ENCODE measurements around the gene RAB9A. TPM values are rescaled to one million over a fixed set of nuclear protein-coding genes. Genes with fewer than 3 reads are reported as not detected.

The RAB9A gene
- total and polyA plus RNA-seq, 4 donors = 18.2 to 26.2 (median 20.2) TPM

DNA sequence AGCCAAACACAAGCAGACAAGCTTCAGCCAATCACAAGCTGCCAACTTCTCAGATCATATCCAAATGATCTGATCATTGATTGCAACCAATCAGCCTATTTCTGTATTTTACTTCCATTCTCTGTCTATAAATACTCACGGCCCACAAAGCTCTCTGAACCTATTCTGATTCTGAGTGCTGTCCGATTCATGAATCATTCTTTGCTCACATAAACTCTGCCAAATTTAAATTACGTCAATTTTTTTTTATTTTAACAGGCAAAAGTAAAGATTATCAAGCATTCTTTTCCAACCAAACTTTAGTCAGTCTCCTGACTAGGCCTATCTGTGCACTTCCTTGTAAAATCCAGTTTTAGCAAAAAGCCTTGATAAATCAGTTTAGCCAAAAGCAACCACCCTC, 37.8 kb upstream of the RAB9A start:
- no peaks in the 10 kb centered on the region for H3K27me3 ChIP-seq (ENCODE audit: control insufficient read depth in 1 of 2, insufficient read depth in 2 of 2, low read length in 1 of 2)
- no peak overlapping the region for H3K27ac ChIP-seq (ENCODE audit: low read depth in 1 of 2, low read length in 2 of 2)

DNA sequence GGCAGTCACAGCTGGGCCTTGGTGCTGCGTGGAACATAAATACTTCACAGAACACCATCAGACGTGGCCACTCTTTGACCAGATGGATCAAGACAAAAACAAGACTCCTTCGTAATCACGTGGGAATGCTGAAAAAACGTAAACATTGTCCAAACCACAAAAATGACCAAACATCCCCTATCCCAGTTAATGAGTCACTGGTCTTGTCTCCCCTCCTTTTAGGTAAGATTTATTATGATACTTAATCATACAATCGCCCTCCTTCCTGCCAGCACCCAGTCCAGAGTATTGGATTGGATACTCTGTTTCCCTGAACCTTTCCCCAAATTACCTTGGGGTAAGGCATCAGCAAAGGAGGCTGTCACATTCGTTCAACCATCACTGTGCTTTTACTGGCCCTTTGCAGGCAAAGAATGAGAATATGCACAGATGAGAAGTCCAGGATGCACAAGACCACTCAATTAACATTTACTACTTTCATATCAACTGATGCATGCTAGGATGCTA, 36.6 kb upstream of the RAB9A start:
- H3K27me3 ChIP-seq (ENCODE audit: control insufficient read depth in 1 of 2, insufficient read depth in 2 of 2, low read length in 1 of 2) = no peaks in the 10 kb centered on the region
- H3K36me3 ChIP-seq (ENCODE audit: control insufficient read depth in 1 of 2, insufficient read depth in 2 of 2, low read length in 1 of 2) = no peaks in the 10 kb centered on the region
- intact Hi-C loops (cut with DNase I) = loop anchor here in 1 of 2 donors (2.0 to 5.0 kb wide), 2 partner anchors 35 to 376 kb away; partner anchors contain the start of genes GEMIN8 and RAB9A
- peak overlapping the region; percentile 59 to 77 for H3K4me3 ChIP-seq (ENCODE audit: low read length in 2 of 2)
- 11 to 36% methylated on average over 7 of the region's 7 CpGs for WGBS, 2 donors
- H3K27ac ChIP-seq (ENCODE audit: low read depth in 1 of 2, low read length in 2 of 2) = peak overlapping the region in 1 of 2 donors; percentile 91
- DNase-seq (no peak), ATAC-seq (ENCODE audit: low FRiP score) (no peak)
- H3K9me3 ChIP-seq (ENCODE audit: control insufficient read depth, low read length) = no peaks in the 10 kb centered on the region
- peaks cover 0 to 2% of the 10 kb centered on the region in 2 donors for H3K4me1 ChIP-seq (ENCODE audit: control insufficient read depth in 1 of 2, insufficient read depth in 2 of 2, low read length in 2 of 2)

More for the DNA sequence above, 37.8 kb upstream of the RAB9A start:
- intact Hi-C loops (cut with DNase I) = loop anchor here in 1 of 2 donors (5.0 kb wide), 1 partner anchor 36 kb away; the partner anchor contains the start of gene RAB9A
- ATAC-seq (ENCODE audit: low FRiP score) (no peak), DNase-seq (no peak)
- Histone ChIP-seq H3K36me3 (ENCODE audit: control insufficient read depth in 1 of 2, insufficient read depth in 2 of 2, low read length in 1 of 2) (no peaks in the 10 kb centered on the region), H3K4me3 (ENCODE audit: low read length in 2 of 2) (no peak overlapping the region), H3K4me1 (ENCODE audit: control insufficient read depth in 1 of 2, insufficient read depth in 2 of 2, low read length in 2 of 2) (peaks cover 0 to 2% of the 10 kb centered on the region in 2 donors), H3K9me3 (ENCODE audit: control insufficient read depth, low read length) (no peaks in the 10 kb centered on the region)
- WGBS, 2 donors = 16 to 52% methylated on average over 3 of the region's 3 CpGs

DNA sequence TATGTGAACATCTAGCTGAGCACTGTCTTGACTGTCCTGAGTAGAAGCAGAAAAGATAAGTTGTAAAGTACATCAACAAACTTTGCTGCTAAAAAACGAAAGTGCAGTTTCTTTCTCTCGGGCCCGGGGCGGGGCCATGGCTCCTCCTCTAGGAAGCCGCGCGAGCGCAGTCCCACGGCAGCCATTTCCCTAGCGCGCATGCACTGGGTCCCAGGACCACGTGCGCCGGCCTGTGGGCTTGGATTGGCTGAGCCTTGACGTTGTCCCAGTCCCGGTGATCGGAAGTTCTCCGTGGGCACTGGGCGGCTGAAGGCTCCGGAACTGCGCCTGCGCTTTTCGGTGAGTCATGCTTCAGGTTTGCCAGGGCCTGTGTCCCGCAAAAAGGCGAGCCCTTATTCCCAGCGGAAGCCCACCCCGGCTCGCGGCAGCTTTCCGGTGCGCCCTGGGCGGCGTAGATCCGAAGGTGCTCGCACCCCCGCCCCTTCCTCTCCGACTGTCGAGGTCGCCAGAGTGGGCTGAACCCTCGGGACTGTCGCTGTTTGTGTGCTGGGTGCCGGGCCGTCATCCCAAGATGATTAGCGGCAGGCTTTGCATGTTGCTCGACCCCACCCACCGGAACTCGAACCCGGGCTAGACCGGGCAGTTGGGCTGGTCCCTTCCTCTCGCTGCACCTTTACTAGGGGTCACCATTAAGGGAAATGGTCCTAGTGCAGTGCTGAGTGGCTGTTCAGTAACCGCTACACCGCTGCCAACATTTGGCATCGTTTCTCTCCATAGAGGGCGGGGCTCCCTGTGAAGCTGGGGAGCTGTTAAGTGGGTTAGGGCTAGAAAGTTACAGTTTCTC, 35.9 kb upstream of the RAB9A start, which contains the start of gene TCEANC:
Gene TCEANC (plus strand): TSS at position 292 of the 844 bp plus-strand sequence. CDS start 9,368 bp downstream, outside the sequence.
- no peaks in the 10 kb centered on the region for H3K27me3 ChIP-seq (ENCODE audit: control insufficient read depth in 1 of 2, insufficient read depth in 2 of 2, low read length in 1 of 2)
- H3K27ac ChIP-seq (ENCODE audit: low read depth in 1 of 2, low read length in 2 of 2) = peak within 1 kb of the TSS; percentile 32 to 92
- no peaks in the 10 kb centered on the region for H3K9me3 ChIP-seq (ENCODE audit: control insufficient read depth, low read length)
- peak within 1 kb of the TSS; percentile 59 to 77 for H3K4me3 ChIP-seq (ENCODE audit: low read length in 2 of 2)
- DNase-seq (peak; percentile 99), ATAC-seq (ENCODE audit: low FRiP score) (peak; percentile 99)
- intact Hi-C loops (cut with DNase I) = loop anchor here (1.0 to 5.0 kb wide), 3 partner anchors 34 to 376 kb away; partner anchors contain the start of genes GEMIN8 (in 1 of the 2), OFD1 (in 1 of the 2), RAB9A (in 1 of the 2) and TRAPPC2 (in 1 of the 2)
- H3K4me1 ChIP-seq (ENCODE audit: control insufficient read depth in 1 of 2, insufficient read depth in 2 of 2, low read length in 2 of 2) = peaks cover 0 to 2% of the 10 kb centered on the region in 2 donors
- 0 to 1% methylated on average over 54 of the region's 54 CpGs for WGBS, 2 donors
- no peaks in the 10 kb centered on the region for H3K36me3 ChIP-seq (ENCODE audit: control insufficient read depth in 1 of 2, insufficient read depth in 2 of 2, low read length in 1 of 2)

DNA sequence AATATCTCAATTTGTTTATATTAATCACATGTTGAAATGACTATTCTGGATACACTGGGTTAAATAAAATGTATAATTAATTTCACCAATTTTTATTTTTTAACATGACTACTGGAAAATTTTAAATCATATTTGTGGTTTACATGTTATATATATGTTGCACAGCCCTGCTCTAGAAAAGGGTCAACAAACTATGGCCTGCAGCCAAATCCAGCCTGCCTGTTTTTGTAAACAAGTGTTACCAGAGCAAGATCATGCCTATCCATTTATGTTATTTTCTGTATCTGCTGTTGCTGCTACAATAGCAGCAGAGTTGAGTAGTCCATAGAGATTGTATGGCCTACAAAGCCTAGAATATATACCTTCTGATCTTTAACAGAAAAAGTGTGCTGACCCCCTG, 34.8 kb upstream of the RAB9A start:
- H3K27ac ChIP-seq (ENCODE audit: low read depth in 1 of 2, low read length in 2 of 2) = no peak overlapping the region
- H3K9me3 ChIP-seq (ENCODE audit: control insufficient read depth, low read length) = no peaks in the 10 kb centered on the region
- H3K4me1 ChIP-seq (ENCODE audit: control insufficient read depth in 1 of 2, insufficient read depth in 2 of 2, low read length in 2 of 2) = peaks cover 0 to 2% of the 10 kb centered on the region in 2 donors
- ATAC-seq (ENCODE audit: low FRiP score) (no peak), DNase-seq (no peak)
- no peaks in the 10 kb centered on the region for H3K36me3 ChIP-seq (ENCODE audit: control insufficient read depth in 1 of 2, insufficient read depth in 2 of 2, low read length in 1 of 2)
- no peak overlapping the region for H3K4me3 ChIP-seq (ENCODE audit: low read length in 2 of 2)
- intact Hi-C loops (cut with DNase I) = loop anchor here in 1 of 2 donors (5.0 kb wide), 1 partner anchor 33 kb away; the partner anchor contains the start of gene RAB9A
- H3K27me3 ChIP-seq (ENCODE audit: control insufficient read depth in 1 of 2, insufficient read depth in 2 of 2, low read length in 1 of 2) = no peaks in the 10 kb centered on the region

DNA sequence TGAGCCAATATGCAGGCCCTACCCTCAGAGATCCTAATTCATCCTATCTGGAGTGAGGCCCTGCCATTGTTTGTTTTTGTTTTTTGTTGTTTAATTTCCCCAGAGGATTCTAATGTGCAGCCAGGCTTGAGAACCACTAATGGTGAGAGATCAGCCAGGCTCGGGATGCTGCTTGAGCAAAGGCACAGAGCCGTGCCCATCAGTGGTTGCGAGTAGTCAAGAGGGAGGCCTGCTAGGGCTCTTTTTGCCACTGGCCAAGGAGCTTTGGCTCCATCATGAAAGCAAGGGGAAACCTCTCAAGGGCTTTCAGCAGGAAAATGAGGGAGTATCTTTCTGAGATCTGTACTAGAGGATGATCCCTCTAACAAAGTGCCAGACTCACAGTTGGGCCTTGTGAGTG, 33.3 kb upstream of the RAB9A start:
- 84% methylated on average over 3 of the region's 3 CpGs for WGBS, 2 donors
- intact Hi-C loops (cut with DNase I) = loop anchor here (5.0 kb wide), 2 partner anchors 92 to 242 kb away; no protein-coding TSS in a partner anchor
- ATAC-seq (ENCODE audit: low FRiP score) = no peak

DNA sequence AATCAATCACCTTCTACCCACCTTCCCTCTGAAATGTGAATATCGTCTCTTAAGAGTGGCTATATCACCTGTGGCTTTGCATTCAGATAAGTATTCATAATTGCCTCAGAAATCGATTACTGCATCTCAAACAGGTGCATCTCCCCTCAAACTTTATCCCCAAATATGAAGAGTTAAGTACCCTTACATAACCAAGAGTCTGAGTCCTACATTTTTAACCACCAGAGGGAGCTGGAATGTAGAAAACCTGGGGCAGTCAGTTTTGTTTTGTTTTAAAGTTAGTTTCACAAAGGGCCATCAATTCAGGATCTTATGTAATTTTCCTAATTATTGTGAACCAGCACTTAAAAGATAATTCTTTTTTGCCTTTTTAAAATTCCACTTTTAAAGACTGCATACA, 30.3 kb upstream of the RAB9A start:
- Histone ChIP-seq H3K4me3 (ENCODE audit: low read length in 2 of 2) (no peak overlapping the region), H3K27me3 (ENCODE audit: control insufficient read depth in 1 of 2, insufficient read depth in 2 of 2, low read length in 1 of 2) (no peaks in the 10 kb centered on the region), H3K4me1 (ENCODE audit: control insufficient read depth in 1 of 2, insufficient read depth in 2 of 2, low read length in 2 of 2) (no peaks in the 10 kb centered on the region), H3K27ac (ENCODE audit: low read depth in 1 of 2, low read length in 2 of 2) (no peak overlapping the region), H3K9me3 (ENCODE audit: control insufficient read depth, low read length) (no peaks in the 10 kb centered on the region), H3K36me3 (ENCODE audit: control insufficient read depth in 1 of 2, insufficient read depth in 2 of 2, low read length in 1 of 2) (peaks cover 0 to 4% of the 10 kb centered on the region in 2 donors)
- DNase-seq (no peak), ATAC-seq (ENCODE audit: low FRiP score) (peak; percentile 75)
- intact Hi-C loops (cut with DNase I) = loop anchor here (2.0 to 5.0 kb wide), 3 partner anchors 89 to 374 kb away; no protein-coding TSS in a partner anchor
- 12 to 18% methylated on average over 2 of the region's 2 CpGs for WGBS, 2 donors

More for the DNA sequence above, 33.3 kb upstream of the RAB9A start:
- Histone ChIP-seq H3K4me1 (ENCODE audit: control insufficient read depth in 1 of 2, insufficient read depth in 2 of 2, low read length in 2 of 2) (no peaks in the 10 kb centered on the region), H3K27me3 (ENCODE audit: control insufficient read depth in 1 of 2, insufficient read depth in 2 of 2, low read length in 1 of 2) (no peaks in the 10 kb centered on the region), H3K9me3 (ENCODE audit: control insufficient read depth, low read length) (no peaks in the 10 kb centered on the region), H3K36me3 (ENCODE audit: control insufficient read depth in 1 of 2, insufficient read depth in 2 of 2, low read length in 1 of 2) (no peaks in the 10 kb centered on the region), H3K27ac (ENCODE audit: low read depth in 1 of 2, low read length in 2 of 2) (no peak overlapping the region), H3K4me3 (ENCODE audit: low read length in 2 of 2) (no peak overlapping the region)
- DNase-seq = no peak

DNA sequence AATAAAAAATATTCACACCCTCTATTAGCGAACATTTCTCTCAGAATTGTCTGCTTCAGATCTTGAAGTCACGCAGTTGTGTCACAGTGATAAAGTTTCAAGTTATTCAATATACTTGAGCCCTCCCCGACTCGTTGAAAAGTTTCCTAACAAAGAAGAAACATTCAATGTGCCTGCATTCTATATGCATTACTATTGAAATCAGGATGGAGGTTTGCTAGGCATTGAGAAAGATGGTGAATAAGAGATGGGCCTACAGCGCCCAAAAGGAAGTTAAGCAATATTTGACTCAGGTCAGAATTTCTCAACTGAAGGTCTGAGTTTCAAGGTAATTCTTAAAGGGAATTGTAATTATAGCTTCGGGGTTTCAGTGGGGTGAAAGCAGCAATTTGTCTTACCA, 29.9 kb upstream of the RAB9A start:
- H3K27ac ChIP-seq (ENCODE audit: low read depth in 1 of 2, low read length in 2 of 2) = no peak overlapping the region
- H3K36me3 ChIP-seq (ENCODE audit: control insufficient read depth in 1 of 2, insufficient read depth in 2 of 2, low read length in 1 of 2) = peaks cover 0 to 4% of the 10 kb centered on the region in 2 donors
- intact Hi-C loops (cut with DNase I) = loop anchor here (2.0 to 5.0 kb wide), 3 partner anchors 88 to 374 kb away; no protein-coding TSS in a partner anchor
- H3K4me1 ChIP-seq (ENCODE audit: control insufficient read depth in 1 of 2, insufficient read depth in 2 of 2, low read length in 2 of 2) = no peaks in the 10 kb centered on the region
- H3K9me3 ChIP-seq (ENCODE audit: control insufficient read depth, low read length) = no peaks in the 10 kb centered on the region
- no peak for DNase-seq
- ATAC-seq (ENCODE audit: low FRiP score) = no peak
- WGBS, 2 donors = 28 to 52% methylated on average over 6 of the region's 6 CpGs
- no peak overlapping the region for H3K4me3 ChIP-seq (ENCODE audit: low read length in 2 of 2)
- no peaks in the 10 kb centered on the region for H3K27me3 ChIP-seq (ENCODE audit: control insufficient read depth in 1 of 2, insufficient read depth in 2 of 2, low read length in 1 of 2)

DNA sequence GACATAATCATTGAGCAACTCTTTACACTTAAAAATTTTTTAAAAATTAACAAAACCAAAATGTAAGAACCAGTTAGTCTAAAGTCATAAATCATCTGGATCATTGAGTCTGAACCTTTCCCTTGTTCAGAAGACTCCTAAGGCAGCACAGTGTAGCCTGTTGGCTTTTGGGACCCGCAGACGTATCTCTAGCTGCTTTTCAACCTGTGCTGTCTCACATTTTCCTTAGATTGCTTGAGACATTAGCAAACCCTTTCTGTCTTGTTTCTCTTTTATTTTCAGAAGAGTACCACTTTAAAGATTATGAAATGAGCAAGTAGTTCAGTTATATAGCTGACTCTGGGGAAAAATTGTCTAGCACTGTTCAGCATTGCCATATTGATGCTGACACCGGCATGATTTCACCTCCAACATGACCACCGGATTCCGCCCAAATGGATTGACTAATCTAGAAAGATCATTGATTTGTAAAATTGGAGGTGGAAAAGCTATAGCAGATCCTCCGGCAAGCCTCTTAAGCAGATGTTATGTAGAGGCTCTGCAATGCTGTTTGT, 27.1 kb upstream of the RAB9A start:
- ATAC-seq (ENCODE audit: low FRiP score) = no peak
- 84 to 94% methylated on average over 6 of the region's 6 CpGs for WGBS, 2 donors
- no peak for DNase-seq
- peaks cover 0 to 4% of the 10 kb centered on the region in 2 donors for H3K36me3 ChIP-seq (ENCODE audit: control insufficient read depth in 1 of 2, insufficient read depth in 2 of 2, low read length in 1 of 2)
- intact Hi-C loops (cut with DNase I) = loop anchor here in 1 of 2 donors (5.0 kb wide), 1 partner anchor 75 kb away; no protein-coding TSS in a partner anchor
- no peaks in the 10 kb centered on the region for H3K4me1 ChIP-seq (ENCODE audit: control insufficient read depth in 1 of 2, insufficient read depth in 2 of 2, low read length in 2 of 2)
- H3K27ac ChIP-seq (ENCODE audit: low read depth in 1 of 2, low read length in 2 of 2) = no peak overlapping the region
- H3K4me3 ChIP-seq (ENCODE audit: low read length in 2 of 2) = no peak overlapping the region
- H3K9me3 ChIP-seq (ENCODE audit: control insufficient read depth, low read length) = no peaks in the 10 kb centered on the region
- no peaks in the 10 kb centered on the region for H3K27me3 ChIP-seq (ENCODE audit: control insufficient read depth in 1 of 2, insufficient read depth in 2 of 2, low read length in 1 of 2)
